GM23248 (cell line): ENCODE measurements around the gene SH3RF2.

Experiments
- EZH2 ChIP-seq: fragments of 200-600 bp; sonication (generic); IDR thresholded peaks from 2 replicates; pipeline ENCODE4 v1.6.1; 2018; ENCODE audit warnings: antibody characterized with exemption, mild to moderate bottlenecking; ENCODE audit not compliant: insufficient read depth, poor library complexity, severe bottlenecking
- EZH2phosphoT487 ChIP-seq: fragments of 200-600 bp; sonication (generic); IDR thresholded peaks from 2 replicates; pipeline ENCODE4 v1.6.1; 2018; ENCODE audit warnings: antibody characterized with exemption, moderate library complexity, mild to moderate bottlenecking, low read depth; ENCODE audit not compliant: insufficient read depth

DNA sequence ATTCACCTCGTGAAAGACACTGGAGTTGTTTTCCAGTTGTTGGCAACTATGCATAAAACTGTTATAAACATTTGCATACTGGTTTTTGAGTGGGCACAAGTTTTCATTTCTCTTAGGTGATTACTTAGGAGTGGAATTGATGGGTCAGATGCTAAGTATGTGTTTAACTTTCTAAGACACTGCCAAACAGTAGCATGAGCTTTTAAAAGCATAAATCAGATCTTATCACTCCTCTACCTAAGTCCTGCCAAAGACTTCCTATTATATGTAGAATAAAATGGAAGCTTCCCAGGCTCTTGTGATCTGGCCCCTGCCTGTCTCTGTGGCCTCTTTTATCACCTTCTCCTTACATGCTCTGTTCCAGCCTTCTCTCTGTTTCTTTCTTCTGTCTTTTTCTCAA lies 72.6 kb downstream of the SH3RF2 start:
- TF ChIP-seq EZH2: no peak
- TF ChIP-seq EZH2phosphoT487: no peak
